OCI-LY7 (cell line): ENCODE results near the gene CDHR1. TPM values are rescaled to one million over a fixed set of nuclear protein-coding genes. Genes with fewer than 3 reads are reported as not detected.

Experiments used
- BruUV-seq: library from RNA; stranded (reverse); fragments of 400-500 nt; replicated peaks from 2 replicates; lab custom pipeline; 2021; lab: Mats Ljungman, UMichigan
- CTCF ChIA-PET: fragments of 300-600 bp; sonication (Branson Sonifier 250); formaldehyde crosslinking; loops from one replicate; lab custom pipeline; 2022; ENCODE audit warnings: antibody characterized with exemption; ENCODE audit not compliant: unreplicated experiment; lab: Charles Lee
- POLR2A ChIA-PET: fragments of 300-600 bp; sonication (Branson Sonifier 250); formaldehyde crosslinking; loops from one replicate; lab custom pipeline; 2022; ENCODE audit warnings: antibody characterized with exemption; lab: Charles Lee
- DNase-seq: peaks from one replicate; pipeline ENCODE4 v3.0.0-alpha.2; 2015; ENCODE audit warnings: low spot score
- H2AFZ ChIP-seq: fragments of 200-600 bp; sonication (generic), shearing (Covaris generic); 2 replicates; pipeline ENCODE4 v1.6.1; 2014; ENCODE audit warnings: mild to moderate bottlenecking, antibody characterized with exemption, low read length, moderate library complexity
- H3K27ac ChIP-seq: fragments of 200-600 bp; sonication (generic); 2 replicates; pipeline ENCODE4 v1.5.1; 2014; ENCODE audit warnings: mixed run types, low read depth, mild to moderate bottlenecking, moderate library complexity, low read length, inconsistent platforms; ENCODE audit not compliant: poor library complexity, severe bottlenecking
- H3K36me3 ChIP-seq: fragments of 200-600 bp; sonication (generic); 2 replicates; pipeline ENCODE4 v1.6.1; 2014; ENCODE audit warnings: mild to moderate bottlenecking, antibody characterized with exemption, low read length, moderate library complexity, mixed read lengths; ENCODE audit not compliant: insufficient read depth
- H3K4me1 ChIP-seq: fragments of 200-600 bp; sonication (generic); 2 replicates; pipeline ENCODE4 v1.5.1; 2014; ENCODE audit warnings: mild to moderate bottlenecking, low read length; ENCODE audit not compliant: insufficient read depth, poor library complexity, severe bottlenecking
- H3K4me2 ChIP-seq: fragments of 200-600 bp; sonication (generic); 2 replicates; pipeline ENCODE4 v1.6.1; 2014; ENCODE audit warnings: mild to moderate bottlenecking, low read length
- H3K4me3 ChIP-seq: fragments of 200-600 bp; sonication (generic); 2 replicates; pipeline ENCODE4 v1.5.1; 2014; ENCODE audit warnings: mild to moderate bottlenecking, low read depth, low read length; ENCODE audit not compliant: poor library complexity, severe bottlenecking
- H3K79me2 ChIP-seq: fragments of 200-600 bp; sonication (generic); 2 replicates; pipeline ENCODE4 v1.6.1; 2016; ENCODE audit warnings: low read depth, mild to moderate bottlenecking, low read length, moderate library complexity, mixed read lengths; ENCODE audit not compliant: insufficient read depth
- H3K9me2 ChIP-seq: fragments of 200-600 bp; sonication (generic); 2 replicates; pipeline ENCODE4 v1.6.1; 2016; ENCODE audit warnings: mild to moderate bottlenecking, low read length, mixed read lengths; ENCODE audit not compliant: insufficient read depth
- H3K9me3 ChIP-seq: fragments of 200-600 bp; sonication (generic); 2 replicates; pipeline ENCODE4 v1.6.1; 2014; ENCODE audit warnings: mild to moderate bottlenecking, mixed run types, low read length, mixed read lengths
- H4K20me1 ChIP-seq: fragments of 200-600 bp; sonication (generic); 2 replicates; pipeline ENCODE4 v1.6.1; 2014; ENCODE audit warnings: mild to moderate bottlenecking, antibody characterized with exemption, low read length, moderate library complexity, mixed read lengths; ENCODE audit not compliant: insufficient read depth
- CTCF ChIP-seq: fragments of 200-600 bp; sonication (generic); conservative IDR thresholded peaks from 2 replicates; pipeline ENCODE4 v1.5.1; 2014; ENCODE audit warnings: mild to moderate bottlenecking, antibody characterized with exemption, low read length, moderate library complexity, mixed read lengths
- EZH2phosphoT487 ChIP-seq: fragments of 200-600 bp; sonication (generic); IDR thresholded peaks from 2 replicates; pipeline ENCODE4 v1.6.1; 2018; ENCODE audit warnings: low read depth, borderline replicate concordance, mild to moderate bottlenecking, mixed run types, antibody characterized with exemption, low read length, moderate library complexity, mixed read lengths
- intact Hi-C: fragments of 100-400 bp; cut with micrococcal nuclease; formaldehyde crosslinking; loops from one replicate; pipeline ENCODE4 v1.10.0; 2022; ENCODE audit not compliant: unreplicated experiment
- total RNA-seq, 2 experiments: library from RNA; depleted of rRNA in 1 of 2; stranded (reverse); fragments of >200 nt in 1 of 2; shearing (Covaris generic) in 1 of 2; gene quantifications; 2 replicates each; pipeline ENCODE4 v1.2.3, GENCODE V29; 2014 to 2022

CDHR1 gene
- total RNA-seq, 2 experiments from 2014 or later: not detected

- DNase-seq: peak; percentile 46
- no peak overlapping the region for H2AFZ ChIP-seq
- no peak overlapping the region for H3K4me2 ChIP-seq
- no TSS peak for BruUV-seq
- H3K9me3 ChIP-seq: no peaks in the 10 kb centered on the region
- no peaks in the 10 kb centered on the region for H3K36me3 ChIP-seq
- H3K9me2 ChIP-seq: no peaks in the 10 kb centered on the region
- no peak for TF ChIP-seq EZH2phosphoT487
- peak; percentile 85 for TF ChIP-seq CTCF
- CTCF ChIA-PET: interaction anchor here (1.4 kb wide), 1 partner anchor 270 kb away, joined by 5 read pairs; no protein-coding TSS in a partner anchor
- H3K4me1 ChIP-seq: no peaks in the 10 kb centered on the region
- intact Hi-C loops: loop anchor here (5.0 to 10.0 kb wide), 2 partner anchors 85 to 157 kb away; no protein-coding TSS in a partner anchor
- H3K27ac ChIP-seq: no peak overlapping the region
- POLR2A ChIA-PET: interaction anchor here (1.4 to 1.6 kb wide), 2 partner anchors 22 to 270 kb away, joined by 4 to 5 read pairs; no protein-coding TSS in a partner anchor
- no peaks in the 10 kb centered on the region for H3K79me2 ChIP-seq
- no peak overlapping the region for H3K4me3 ChIP-seq
- no peaks in the 10 kb centered on the region for H4K20me1 ChIP-seq
Observed at GRCh38 chr10:84267503-84268126, 73.3 kb downstream of the CDHR1 start.

- H3K36me3 ChIP-seq: no peaks in the 10 kb centered on the region
- DNase-seq: no peak
- no peaks in the 10 kb centered on the region for H3K9me2 ChIP-seq
- no peak for TF ChIP-seq EZH2phosphoT487
- no peak for TF ChIP-seq CTCF
- BruUV-seq: no TSS peak
- CTCF ChIA-PET: no interaction called here
- H4K20me1 ChIP-seq: no peaks in the 10 kb centered on the region
- no peak overlapping the region for H3K4me2 ChIP-seq
- POLR2A ChIA-PET: no interaction called here
- H2AFZ ChIP-seq: no peak overlapping the region
- no peaks in the 10 kb centered on the region for H3K79me2 ChIP-seq
- intact Hi-C loops: loop anchor here (5.0 to 10.0 kb wide), 2 partner anchors 83 to 156 kb away; no protein-coding TSS in a partner anchor
- no peaks in the 10 kb centered on the region for H3K4me1 ChIP-seq
- no peak overlapping the region for H3K27ac ChIP-seq
- H3K4me3 ChIP-seq: no peak overlapping the region
- H3K9me3 ChIP-seq: no peaks in the 10 kb centered on the region
Observed at GRCh38 chr10:84269162-84269561, 74.8 kb downstream of the CDHR1 start.

Other genes starting within 250 kb of the CDHR1 start
- 103 and 119 TPM in 2 replicates for gene GHITM, start 55.0 kb upstream of the CDHR1 start, total RNA-seq (2014; rRNA removed; shearing (Covaris generic))
- gene GHITM, start 55.0 kb upstream of the CDHR1 start, total RNA-seq (2022): 120 and 132 TPM in 2 replicates
- not detected in 2 replicates for gene GPR15LG, start 20.7 kb upstream of the CDHR1 start, total RNA-seq (2014; rRNA removed; shearing (Covaris generic))
- not detected in 2 replicates for gene GPR15LG, start 20.7 kb upstream of the CDHR1 start, total RNA-seq (2022)
- not detected in 2 replicates for gene LRIT2, start 31.0 kb downstream of the CDHR1 start, total RNA-seq (2014; rRNA removed; shearing (Covaris generic))
- not detected in 2 replicates for gene LRIT2, start 31.0 kb downstream of the CDHR1 start, total RNA-seq (2022)
- gene LRIT1, start 47.0 kb downstream of the CDHR1 start, total RNA-seq (2014; rRNA removed; shearing (Covaris generic)): not detected in 2 replicates
- not detected in 2 replicates for gene LRIT1, start 47.0 kb downstream of the CDHR1 start, total RNA-seq (2022)
- gene RGR, start 50.5 kb downstream of the CDHR1 start, total RNA-seq (2014; rRNA removed; shearing (Covaris generic)): not detected in 2 replicates
- gene RGR, start 50.5 kb downstream of the CDHR1 start, total RNA-seq (2022): not detected in 2 replicates
- 11.1 and 15.9 TPM in 2 replicates for gene CCSER2, start 134.1 kb downstream of the CDHR1 start, total RNA-seq (2014; rRNA removed; shearing (Covaris generic))
- gene CCSER2, start 134.1 kb downstream of the CDHR1 start, total RNA-seq (2022): 30.1 and 33.3 TPM in 2 replicates